ENCODE measurements around the gene CYP2D6. TPM values are rescaled to one million over a fixed set of nuclear protein-coding genes. Genes with fewer than 3 reads are reported as not detected.

The CYP2D6 gene
- total and polyA plus RNA-seq, 2 of the 8 experiments (the other 6 are each of a cell fraction or from before 2014, with no cell fraction given): 0.93 to 1.7 TPM

- Histone ChIP-seq H3K4me1 (replicated peaks in 1 of 4; ENCODE audit: control insufficient read depth in 3 of 4, insufficient read depth in 4 of 4, low read length in 3 of 4) (peaks cover 0 to 5% (median 1%) of the 10 kb centered on the region in 4 experiments; a peak in 3 of 7 replicates), H3K56ac (replicated peaks; ENCODE audit: insufficient read length, low read depth, low read length) (no peak overlapping the region), H4K8ac (ENCODE audit: extremely low read depth, insufficient read depth, low read length) (no peak overlapping the region), H3K9me3 (ENCODE audit: insufficient read depth in 2 of 2, low read depth in 1 of 2, low read length in 1 of 2) (no peaks in the 10 kb centered on the region), H3K4me3 (ENCODE audit: extremely low read depth in 1 of 4, insufficient read depth in 2 of 4, low read depth in 3 of 4, low read length in 4 of 4) (no peak overlapping the region), H3K23me2 (ENCODE audit: low read depth, low read length) (no peaks in the 10 kb centered on the region), H2BK15ac (ENCODE audit: low read length) (no peak overlapping the region), H3K14ac (ENCODE audit: insufficient read length) (no peak overlapping the region), H3K9ac (replicated peaks in 1 of 4; ENCODE audit: extremely low read depth in 1 of 4, low read depth in 3 of 4, low read length in 3 of 4) (no peak overlapping the region), H3K27ac (ENCODE audit: low read depth, low read length) (no peak overlapping the region), H3K4me2 (ENCODE audit: insufficient read depth in 1 of 2, low read depth in 2 of 2, low read length in 2 of 2) (no peak overlapping the region), H2BK5ac (ENCODE audit: low read depth, low read length) (no peak overlapping the region), H2BK20ac (ENCODE audit: low read length) (no peak overlapping the region), H3K79me2 (ENCODE audit: control insufficient read depth in 1 of 2, insufficient read depth in 2 of 2, low read length in 2 of 2) (peaks cover 0 to 19% of the 10 kb centered on the region in 2 experiments; a peak in 2 of 4 replicates), H4K20me1 (replicated peaks in 1 of 2; ENCODE audit: control insufficient read depth in 1 of 2, insufficient read depth in 2 of 2, low read length in 2 of 2) (peaks cover 9 to 15% of the 10 kb centered on the region in 2 experiments), H3K27me3 (replicated peaks in 1 of 4; ENCODE audit: control insufficient read depth in 3 of 4, extremely low read depth in 1 of 4, insufficient read depth in 3 of 4, low read length in 3 of 4) (no peaks in the 10 kb centered on the region), H2AFZ (ENCODE audit: low read length) (no peak overlapping the region), H4K5ac (ENCODE audit: insufficient read length, low read depth, low read length) (no peak overlapping the region), H3K4ac (replicated peaks; ENCODE audit: insufficient read length, low read depth, low read length) (no peak overlapping the region), H4K91ac (replicated peaks; ENCODE audit: insufficient read length, low read length) (no peak overlapping the region), H3K36me3 (ENCODE audit: control insufficient read depth in 2 of 4, insufficient read depth in 4 of 4, low read length in 3 of 4) (peaks cover 0 to 4% (median 0%) of the 10 kb centered on the region in 4 experiments; a peak in 1 of 8 replicates), H2BK120ac (replicated peaks; ENCODE audit: low read depth, low read length) (no peak overlapping the region), H3K18ac (ENCODE audit: extremely low read depth, low read length) (no peak overlapping the region), H3K79me1 (ENCODE audit: low read depth, low read length) (peaks cover 10% of the 10 kb centered on the region; the same call in 1 of the 2 replicates), H2BK12ac (ENCODE audit: low read depth, low read length) (no peak overlapping the region), H2AK5ac (ENCODE audit: low read depth, low read length) (no peak overlapping the region), H3K23ac (ENCODE audit: insufficient read length) (no peak overlapping the region)
- ChIA-PET POLR2A (ENCODE audit: partially characterized antibody) (interaction anchor here (1.4 kb wide), 1 partner anchor 19 kb away, joined by 3 read pairs; no protein-coding TSS in a partner anchor), CTCF (ENCODE audit: partially characterized antibody) (interaction anchor here (0.6 to 1.6 kb wide), 12 partner anchors 15 to 299 kb away, joined by 3 to 5 read pairs (median 3); no protein-coding TSS in a partner anchor)
- WGBS, 2 experiments (ENCODE audit: extremely low coverage in 1 of 2, insufficient coverage in 1 of 2, insufficient read length in 1 of 2, insufficient replicate concordance in 2 of 2, low coverage in 1 of 2, low lambda C conversion rate in 2 of 2, missing lambda C conversion rate in 1 of 2): 76% methylated on average over 4 of the region's 4 CpGs; no CpG with 5 or more reads in 1 of the 2 experiments
- no peak for FAIRE-seq
- DNase-seq (ENCODE audit: low read depth in 1 of 2, low spot score in 2 of 2): no peak
- no peak for TF ChIP-seq ASH2L (IDR thresholded peaks at IDR 0.05; ENCODE audit: low read length)
- TF ChIP-seq SIX5 (IDR thresholded peaks at IDR 0.05; ENCODE audit: low read depth, low read length): no peak
- no peak for TF ChIP-seq RNF2 (IDR thresholded peaks at IDR 0.05; ENCODE audit: borderline replicate concordance, low read depth, low read length, missing control alignments, poor library complexity, severe bottlenecking)
- TF ChIP-seq E2F6 (IDR thresholded peaks at IDR 0.05): no peak
- no peak for TF ChIP-seq SAP30 (IDR thresholded peaks at IDR 0.05; ENCODE audit: insufficient read depth, insufficient replicate concordance, low read length)
- TF ChIP-seq CHD1 (IDR thresholded peaks at IDR 0.05; ENCODE audit: low read depth, low read length): no peak
- no peak for TF ChIP-seq SUZ12 (IDR thresholded peaks at IDR 0.05; ENCODE audit: low read length)
- TF ChIP-seq CEBPB (IDR thresholded peaks at IDR 0.05; ENCODE audit: low read depth, low read length): no peak
- no peak for TF ChIP-seq POLR2AphosphoS5 (IDR thresholded peaks at IDR 0.05; ENCODE audit: low read depth, low read length)
- TF ChIP-seq TAF7 (optimal IDR thresholded peaks at IDR 0.05; ENCODE audit: borderline replicate concordance, low read depth, low read length): no peak
- TF ChIP-seq ZNF274 (IDR thresholded peaks at IDR 0.05; ENCODE audit: borderline replicate concordance, extremely low read depth, low read length): no peak
- no peak for TF ChIP-seq NANOG (IDR thresholded peaks at IDR 0.05; ENCODE audit: insufficient read depth, low read depth, low read length, poor library complexity, severe bottlenecking)
- no peak for TF ChIP-seq CBX8 (IDR thresholded peaks at IDR 0.05; ENCODE audit: borderline replicate concordance, low read depth, low read length)
Observed at GRCh38 chr22:42174062-42174461, 43.5 kb upstream of the CYP2D6 start.

All from H1 (cell line).